VCaP (cell line): ENCODE results near the gene NENF.
"Not testable (repeated sequence)": the region's sequence is repeated elsewhere in the genome, so short reads cannot be mapped to it uniquely, and the experiment has no call there.

Source experiments
- H3K27ac ChIP-seq: fragments of 450-650 bp; 2 replicates; pipeline ENCODE4 v1.5.1; 2017
- TF ChIP-seq, protein P1 (sequence below): fragments of 450-650 bp; conservative IDR thresholded peaks from 2 replicates; pipeline ENCODE4 v1.5.1; 2017; ENCODE audit warnings: mild to moderate bottlenecking, moderate library complexity

The NENF gene

DNA sequence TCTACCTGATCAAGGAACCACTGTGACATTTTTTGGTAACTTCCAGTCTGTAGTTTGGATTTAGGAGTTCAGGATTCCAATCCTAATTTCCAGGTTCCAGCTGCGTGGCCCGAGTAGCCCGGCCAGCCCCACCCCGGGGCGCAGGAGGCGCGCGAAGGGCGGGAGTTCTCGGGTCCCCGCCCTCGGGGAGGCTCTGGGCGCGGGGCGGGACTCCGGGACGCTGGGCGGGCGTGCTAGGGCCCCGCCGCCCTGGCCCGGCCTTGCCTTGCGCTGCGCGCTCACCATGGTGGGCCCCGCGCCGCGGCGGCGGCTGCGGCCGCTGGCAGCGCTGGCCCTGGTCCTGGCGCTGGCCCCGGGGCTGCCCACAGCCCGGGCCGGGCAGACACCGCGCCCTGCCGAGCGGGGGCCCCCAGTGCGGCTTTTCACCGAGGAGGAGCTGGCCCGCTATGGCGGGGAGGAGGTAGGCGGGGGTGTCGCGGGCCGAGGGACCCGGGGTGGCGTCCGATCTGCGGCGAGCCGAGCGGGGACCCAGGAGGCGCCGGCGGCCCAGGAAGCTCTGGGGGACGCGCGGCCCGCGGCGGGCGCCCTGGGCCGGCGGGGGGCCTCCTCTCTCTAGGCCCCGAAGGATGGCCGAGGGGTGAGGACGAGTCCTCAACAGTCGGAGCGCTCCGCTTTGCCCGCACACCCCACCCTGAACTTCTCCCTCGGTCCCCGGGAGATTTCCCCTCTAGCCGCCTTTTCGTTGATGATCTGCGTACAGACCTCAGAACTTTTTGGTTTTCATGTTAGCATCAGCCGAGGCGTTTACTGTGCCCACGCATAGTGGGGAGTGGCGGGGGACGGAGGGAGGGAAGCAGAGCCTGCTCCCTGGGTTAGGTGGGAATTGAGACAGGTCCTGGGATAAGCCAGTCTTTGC lies at the start of gene NENF:
Gene NENF, plus strand, starts transcription at position 260 of the 916 bp plus-strand sequence. Its CDS starts 24 bp downstream, at position 284.
- TF ChIP-seq, protein P1, sequence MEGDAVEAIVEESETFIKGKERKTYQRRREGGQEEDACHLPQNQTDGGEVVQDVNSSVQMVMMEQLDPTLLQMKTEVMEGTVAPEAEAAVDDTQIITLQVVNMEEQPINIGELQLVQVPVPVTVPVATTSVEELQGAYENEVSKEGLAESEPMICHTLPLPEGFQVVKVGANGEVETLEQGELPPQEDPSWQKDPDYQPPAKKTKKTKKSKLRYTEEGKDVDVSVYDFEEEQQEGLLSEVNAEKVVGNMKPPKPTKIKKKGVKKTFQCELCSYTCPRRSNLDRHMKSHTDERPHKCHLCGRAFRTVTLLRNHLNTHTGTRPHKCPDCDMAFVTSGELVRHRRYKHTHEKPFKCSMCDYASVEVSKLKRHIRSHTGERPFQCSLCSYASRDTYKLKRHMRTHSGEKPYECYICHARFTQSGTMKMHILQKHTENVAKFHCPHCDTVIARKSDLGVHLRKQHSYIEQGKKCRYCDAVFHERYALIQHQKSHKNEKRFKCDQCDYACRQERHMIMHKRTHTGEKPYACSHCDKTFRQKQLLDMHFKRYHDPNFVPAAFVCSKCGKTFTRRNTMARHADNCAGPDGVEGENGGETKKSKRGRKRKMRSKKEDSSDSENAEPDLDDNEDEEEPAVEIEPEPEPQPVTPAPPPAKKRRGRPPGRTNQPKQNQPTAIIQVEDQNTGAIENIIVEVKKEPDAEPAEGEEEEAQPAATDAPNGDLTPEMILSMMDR = no peak
- peak within 1 kb of the TSS; percentile 72 for H3K27ac ChIP-seq

- TF ChIP-seq, protein P1 = no peak
- no peak overlapping the region for H3K27ac ChIP-seq
These were observed 46.7 kb upstream of the NENF start for GRCh38 chr1:212386029-212386428.

DNA sequence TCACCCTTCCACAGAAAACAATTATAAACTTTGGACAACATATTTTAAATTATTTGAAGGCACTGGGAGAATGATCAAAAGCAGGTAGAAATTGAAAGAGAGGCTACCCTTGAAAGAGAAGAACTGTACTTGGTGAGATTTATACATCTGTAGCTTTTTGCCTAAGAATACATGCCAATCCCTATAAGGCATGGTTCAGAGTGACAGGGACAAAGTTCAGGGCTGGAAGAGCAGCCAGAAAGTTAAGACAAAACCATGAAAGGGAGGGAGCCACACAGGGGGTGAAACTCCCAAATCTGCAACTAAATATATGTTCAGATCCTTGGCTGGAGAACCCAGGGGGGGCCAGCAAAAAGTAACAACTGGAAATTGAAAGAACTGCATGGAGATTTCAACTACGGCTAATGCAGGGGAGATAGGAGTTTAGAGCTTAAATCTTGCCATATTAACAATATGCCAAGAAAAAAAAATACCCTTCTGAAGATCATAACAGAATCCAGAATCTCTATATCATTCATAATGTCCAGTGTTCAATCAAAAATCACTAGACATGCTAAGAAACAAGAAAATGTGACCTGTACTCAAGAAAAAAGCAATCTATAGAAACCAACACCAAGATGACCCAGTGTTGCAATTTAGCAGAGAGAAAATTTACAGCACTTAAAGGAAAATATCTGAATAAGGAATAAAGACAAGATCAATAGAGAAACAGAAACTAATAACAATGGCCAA lies 43.6 kb upstream of the NENF start:
- TF ChIP-seq, protein P1 = no peak
- H3K27ac ChIP-seq = no peak overlapping the region

DNA sequence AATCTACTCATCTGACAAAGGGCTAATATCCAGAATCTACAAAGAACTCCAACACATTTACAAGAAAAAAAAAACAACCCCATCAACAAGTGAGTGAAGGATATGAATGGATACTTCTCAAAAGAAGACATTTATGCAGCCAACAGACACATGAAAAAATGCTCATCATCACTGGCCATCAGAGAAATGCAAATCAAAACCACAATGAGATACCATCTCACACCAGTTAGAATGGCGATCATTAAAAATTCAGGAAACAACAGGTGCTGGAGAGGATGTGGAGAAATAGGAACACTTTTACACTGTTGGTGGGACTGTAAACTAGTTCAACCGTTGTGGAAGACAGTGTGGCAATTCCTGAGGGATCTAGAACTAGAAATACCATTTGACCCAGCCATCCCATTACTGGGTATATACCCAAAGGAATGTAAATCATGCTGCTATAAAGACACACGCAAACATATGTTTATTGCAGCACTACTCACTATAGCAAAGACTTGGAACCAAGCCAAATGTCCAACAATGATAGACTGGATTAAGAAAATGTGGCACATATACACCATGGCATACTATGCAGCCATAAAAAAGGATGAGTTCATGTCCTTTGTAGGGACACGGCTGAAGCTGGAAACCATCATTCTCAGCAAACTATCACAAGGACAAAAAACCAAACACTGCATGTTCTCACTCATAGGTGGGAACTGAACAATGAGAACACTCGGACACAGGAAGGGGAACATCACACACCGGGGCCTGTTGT lies 36.9 kb upstream of the NENF start:
- H3K27ac ChIP-seq = not testable (repeated sequence)

DNA sequence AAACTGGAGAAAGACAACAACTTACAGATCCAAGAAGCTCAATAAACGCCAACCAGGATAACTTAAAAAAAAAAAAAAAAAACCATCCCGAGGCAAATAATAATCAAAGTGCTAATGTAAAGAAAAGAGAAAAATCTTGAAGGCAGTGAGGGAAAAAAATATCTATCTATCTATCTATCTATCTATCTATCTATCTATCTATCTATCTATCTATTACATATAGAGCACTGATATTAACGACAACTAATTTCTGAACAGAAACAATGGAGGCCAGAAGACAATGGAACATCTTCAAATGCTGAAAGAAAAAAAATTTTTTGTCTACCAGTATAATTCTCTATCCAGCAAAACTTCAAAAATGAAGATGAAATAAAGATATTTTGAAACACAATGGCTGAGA lies 36.1 kb upstream of the NENF start:
- H3K27ac ChIP-seq = no peak overlapping the region
- TF ChIP-seq, protein P1 = no peak

DNA sequence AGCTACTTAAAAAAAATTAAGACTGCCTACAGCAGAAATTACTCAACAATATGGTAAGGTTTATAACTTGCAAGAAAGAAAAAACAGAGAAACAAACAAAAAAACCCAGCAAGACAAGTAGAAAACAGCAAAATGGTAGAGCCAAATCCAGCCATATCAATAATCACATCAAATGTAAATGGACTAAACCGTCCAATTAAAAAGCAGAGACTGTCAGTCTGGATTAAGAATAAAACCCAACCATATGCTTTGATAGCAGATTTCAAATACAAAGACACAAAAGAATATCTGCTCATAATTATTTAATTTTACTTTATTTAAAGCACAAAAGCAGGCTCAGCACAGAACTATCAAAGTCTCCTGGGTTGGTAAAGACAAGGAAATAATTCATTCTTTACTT lies 35.5 kb upstream of the NENF start:
- no peak overlapping the region for H3K27ac ChIP-seq
- TF ChIP-seq, protein P1 = no peak

DNA sequence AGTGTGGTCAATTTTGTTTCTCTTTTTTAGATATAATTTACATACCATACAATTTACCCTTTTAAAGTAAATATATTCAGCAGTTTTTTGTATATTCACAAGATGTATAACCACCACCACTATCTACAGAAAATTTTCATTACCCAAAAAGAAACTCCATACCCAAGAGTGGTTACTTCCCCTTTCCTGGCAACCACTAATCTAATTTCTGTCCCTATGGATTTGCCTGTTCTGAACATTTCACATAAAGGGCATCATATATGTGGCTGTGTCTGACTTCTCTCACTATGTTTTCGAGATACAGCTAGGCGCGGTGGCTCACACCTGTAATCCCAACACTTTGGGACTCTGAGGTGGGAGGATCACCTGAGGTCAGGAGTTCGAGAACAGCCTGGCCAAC lies 31.7 kb upstream of the NENF start:
- no peak overlapping the region for H3K27ac ChIP-seq
- TF ChIP-seq, protein P1 = no peak
